ENCODE results near the gene LITAF.
A peak's percentile ranks its signal among the peaks of the same experiment; 100 is the strongest.

Gene LITAF

DNA sequence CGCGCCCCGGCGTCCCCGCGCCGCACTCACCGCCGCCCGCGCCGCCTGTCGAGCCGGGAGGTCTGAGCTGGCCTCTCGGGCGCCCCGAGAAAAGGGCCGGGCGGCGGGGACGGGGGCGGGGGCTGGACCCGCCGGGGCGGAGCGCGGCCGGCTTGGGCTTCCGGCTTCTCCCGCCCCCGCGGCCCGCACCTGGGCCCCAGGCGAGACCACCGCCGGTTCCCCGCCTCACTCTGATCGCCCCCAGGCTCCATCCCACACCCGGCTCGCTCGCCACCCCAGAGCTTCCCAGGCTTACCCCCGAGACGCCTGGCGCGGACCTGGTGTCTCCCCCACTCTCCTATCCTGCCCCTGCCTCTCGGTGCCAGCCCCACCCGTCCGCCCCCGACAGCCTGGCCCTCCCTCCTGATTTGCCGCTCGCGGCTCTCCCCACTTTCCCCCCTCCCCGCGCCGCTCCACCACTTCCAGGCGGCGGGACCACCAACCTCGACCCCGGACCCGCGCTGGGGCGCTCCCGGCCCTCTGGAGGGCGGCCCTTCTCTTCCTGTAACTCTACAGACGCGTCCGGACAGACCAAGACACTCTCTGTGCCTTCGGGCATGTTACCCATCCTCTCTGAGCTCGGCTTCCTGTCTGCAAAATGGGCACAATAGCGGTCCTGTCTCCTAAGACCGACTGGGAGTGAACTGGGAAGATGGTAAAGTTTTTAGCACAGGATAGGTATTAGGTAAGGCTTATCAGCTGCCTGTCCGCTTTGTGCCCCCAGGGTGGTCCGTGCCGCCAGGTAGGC lies at the start of gene LITAF:
Gene LITAF (minus strand): TSS at position 64 of the 787 bp plus-strand sequence. CDS start 30,189 bp downstream, outside the sequence.
- DNase-seq (ENCODE audit: low read depth), result peak; percentile 45

GRCh38 chr16:11636172-11636721 lies 49.5 kb upstream of the LITAF start:
- DNase-seq (ENCODE audit: low read depth), result no peak

DNA sequence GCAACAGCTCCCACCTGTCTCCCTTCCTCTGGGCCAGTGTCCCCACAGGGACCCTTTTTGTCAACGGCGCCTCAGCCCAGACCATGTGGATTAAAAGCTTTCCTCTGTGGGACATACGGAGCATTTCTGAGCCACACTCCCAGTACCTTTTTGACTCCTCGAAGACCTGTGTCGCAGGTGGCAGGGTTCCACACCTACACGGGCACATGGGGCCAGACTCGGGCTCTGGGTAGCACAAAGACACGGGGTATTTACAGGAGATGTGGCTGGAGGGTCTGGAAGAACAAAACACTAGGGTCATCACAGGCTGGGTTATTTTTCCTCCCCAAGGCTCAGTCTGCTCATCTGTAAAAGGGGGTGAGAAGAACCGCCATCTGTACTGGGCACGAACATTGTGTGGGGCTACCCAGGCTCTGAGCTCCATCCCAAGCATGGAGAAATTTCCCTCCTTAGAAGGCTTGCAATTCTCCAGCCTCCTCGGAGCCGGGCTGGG lies 49.0 kb upstream of the LITAF start:
- no peak for DNase-seq (ENCODE audit: low read depth)

DNA sequence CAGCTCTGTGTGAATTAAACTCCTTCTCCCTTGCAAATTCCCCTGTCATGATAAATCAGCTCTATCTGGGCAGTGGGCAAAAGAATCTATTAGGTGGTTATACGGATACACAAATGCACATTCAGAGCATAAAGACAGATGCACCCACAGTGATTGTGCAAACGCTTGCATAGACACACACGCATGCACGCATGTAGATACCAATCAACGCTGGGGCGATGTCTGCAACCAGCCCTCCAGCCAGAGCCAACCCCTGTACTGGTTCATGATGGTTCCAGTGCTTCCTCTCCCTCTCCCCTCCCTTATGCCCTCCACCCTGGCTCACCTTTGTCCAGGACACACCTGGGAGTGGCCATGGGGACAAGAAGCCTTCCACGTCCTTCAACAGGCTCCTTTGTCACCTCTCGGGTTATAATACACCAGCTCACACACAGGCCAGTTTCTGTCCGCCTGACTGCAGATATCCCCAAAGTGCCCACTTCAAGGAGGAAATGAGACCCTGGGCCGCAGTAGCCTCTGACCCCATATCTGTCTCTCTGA lies 48.5 kb upstream of the LITAF start:
- no peak for DNase-seq (ENCODE audit: low read depth)

GRCh38 chr16:11634312-11634711 lies 47.6 kb upstream of the LITAF start:
- no peak for DNase-seq (ENCODE audit: low read depth)

GRCh38 chr16:11633113-11633512 lies 46.4 kb upstream of the LITAF start:
- no peak for DNase-seq (ENCODE audit: low read depth)

GRCh38 chr16:11632455-11632939 lies 45.8 kb upstream of the LITAF start:
- no peak for DNase-seq (ENCODE audit: low read depth)

- DNase-seq (ENCODE audit: low read depth), result no peak
These were observed 44.5 kb upstream of the LITAF start for GRCh38 chr16:11631214-11631613.

GRCh38 chr16:11630768-11631056 lies 44.0 kb upstream of the LITAF start:
- DNase-seq (ENCODE audit: low read depth), result no peak

DNA sequence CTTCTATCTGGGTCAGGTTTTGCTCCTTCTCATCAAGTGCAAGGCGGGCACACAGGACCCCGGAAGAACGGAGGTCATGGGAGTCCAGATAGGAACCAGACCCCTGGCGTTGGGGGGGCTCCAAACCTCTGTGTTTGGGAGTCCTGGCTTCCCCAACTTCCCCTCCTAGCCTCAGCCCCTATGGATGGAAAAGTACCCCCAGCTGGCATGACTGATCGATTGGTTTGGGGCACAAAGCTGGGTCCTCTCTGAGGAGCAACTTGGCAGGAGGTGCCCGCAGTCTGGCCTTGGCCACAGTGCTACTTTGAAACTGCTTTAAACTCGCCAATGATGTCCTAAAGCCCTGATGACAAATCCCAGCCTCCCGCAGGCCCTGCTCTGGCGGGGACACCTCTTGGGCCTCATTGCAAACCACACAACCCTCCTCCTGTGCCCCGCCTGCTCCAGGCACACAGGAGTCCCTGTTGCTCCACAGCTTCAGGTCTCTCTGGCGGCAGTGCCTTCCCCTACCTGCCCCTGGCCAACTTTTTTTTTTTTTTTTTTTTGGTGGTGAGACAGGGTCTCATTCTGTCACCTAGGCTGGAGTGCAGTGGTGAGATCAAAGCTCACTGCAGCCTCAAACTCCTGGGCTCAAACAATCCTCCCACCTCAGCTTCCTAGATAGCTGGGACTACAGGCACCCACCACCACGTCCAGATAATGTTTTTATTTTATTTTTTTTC lies 43.5 kb upstream of the LITAF start:
- DNase-seq (ENCODE audit: low read depth), result no peak

DNA sequence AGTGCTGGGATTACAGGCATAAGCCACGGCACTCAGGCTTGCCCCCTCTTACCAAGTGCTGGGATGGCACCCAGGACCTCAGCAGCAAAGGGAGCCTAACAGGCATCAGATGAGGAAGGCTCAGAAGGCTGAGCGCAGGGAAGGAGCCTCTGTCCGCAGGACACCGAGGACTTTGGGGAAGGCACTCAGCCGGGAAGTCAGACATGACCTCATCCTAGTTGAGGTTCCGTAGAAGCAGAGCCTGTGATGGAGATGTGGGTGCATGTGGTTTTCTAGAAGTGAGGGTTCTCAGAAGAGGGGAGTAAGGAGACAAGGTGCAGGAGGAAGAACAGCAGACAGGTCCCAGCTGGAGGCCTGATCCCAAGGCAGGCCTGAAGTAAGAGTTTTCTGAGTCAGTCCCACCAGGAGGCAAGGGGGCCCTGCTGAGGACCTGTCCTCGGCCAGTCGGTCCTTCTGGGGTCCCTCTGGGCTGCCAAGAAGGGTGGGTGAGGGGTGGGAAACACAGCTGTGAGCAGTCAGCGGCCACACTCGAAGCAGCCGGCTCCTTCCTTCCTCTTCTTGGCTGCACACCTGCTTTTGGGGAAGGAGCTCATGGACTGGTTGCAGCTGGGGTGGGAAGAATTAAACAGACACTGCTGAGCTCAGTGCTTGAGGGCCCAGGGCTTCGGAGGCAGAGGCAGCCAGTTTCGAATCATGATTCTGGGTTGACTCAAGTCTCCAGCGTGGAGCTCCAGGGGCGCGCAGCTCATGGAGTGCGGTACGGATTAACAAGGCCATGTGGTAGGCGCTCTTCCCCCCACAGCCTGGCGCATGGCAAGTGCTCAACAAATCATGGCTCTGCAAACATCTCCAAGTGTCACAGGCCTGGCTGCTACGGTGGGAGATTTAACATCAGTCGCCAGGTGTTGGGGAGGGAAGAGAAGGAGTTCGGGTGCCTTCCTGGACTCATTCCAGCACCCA lies 42.6 kb upstream of the LITAF start:
- no peak for DNase-seq (ENCODE audit: low read depth)

DNA sequence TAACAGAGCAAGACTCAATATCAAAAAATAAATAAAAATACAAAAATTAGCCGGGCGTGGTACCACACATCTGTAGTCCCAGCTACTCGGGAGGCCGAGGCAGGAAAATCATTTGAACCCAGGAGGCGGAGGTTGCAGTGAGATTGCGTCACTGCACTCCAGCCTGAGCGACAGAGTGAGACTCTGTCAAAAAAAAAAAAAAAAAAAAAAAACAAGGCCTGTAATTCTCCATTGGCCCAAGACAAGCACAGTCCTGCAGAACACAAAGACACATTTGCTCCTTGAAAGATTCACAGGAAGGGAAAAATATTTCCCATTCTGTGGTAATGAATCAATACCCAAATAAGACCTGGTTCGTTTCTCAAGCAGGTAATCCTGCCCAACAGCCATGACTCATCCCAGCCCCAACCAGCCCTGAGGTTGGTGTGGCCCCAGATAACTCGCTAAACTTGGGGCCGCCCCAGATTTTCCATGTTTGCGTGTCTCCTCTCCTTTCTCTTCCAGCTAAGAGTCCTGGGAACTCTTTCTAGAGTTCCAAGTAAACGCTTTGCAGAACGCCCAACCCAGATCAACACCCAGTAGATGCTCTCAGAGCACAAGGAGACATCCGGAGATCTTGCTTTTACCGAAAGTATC lies 41.2 kb upstream of the LITAF start:
- DNase-seq (ENCODE audit: low read depth), result no peak

GRCh38 chr16:11627292-11627663 lies 40.6 kb upstream of the LITAF start:
- no peak for DNase-seq (ENCODE audit: low read depth)

GRCh38 chr16:11626657-11627291 lies 40.1 kb upstream of the LITAF start:
- DNase-seq (ENCODE audit: low read depth), result no peak

DNA sequence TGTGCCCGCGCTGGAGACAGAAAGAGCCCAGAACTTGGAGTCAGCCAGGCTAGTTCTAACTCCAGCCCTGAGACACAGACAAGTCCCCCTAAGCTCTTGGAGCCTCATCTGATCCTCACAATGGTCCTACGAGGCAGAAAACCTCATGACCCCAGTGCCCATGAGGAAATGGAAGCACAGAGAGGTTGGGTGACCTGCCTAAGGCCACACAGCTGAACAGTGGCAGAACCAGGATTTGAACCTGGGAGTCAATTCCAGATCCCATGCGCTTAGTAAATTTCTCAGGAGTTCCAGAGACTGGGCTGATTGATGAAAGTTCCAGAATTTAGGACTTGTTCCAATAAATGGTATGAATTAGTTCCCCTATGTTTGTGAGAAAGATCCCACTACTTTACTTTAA lies 39.0 kb upstream of the LITAF start:
- no peak for DNase-seq (ENCODE audit: low read depth)

GRCh38 chr16:11624636-11625607 lies 38.2 kb upstream of the LITAF start:
- DNase-seq (ENCODE audit: low read depth), result no peak

GRCh38 chr16:11624205-11624604 lies 37.5 kb upstream of the LITAF start:
- DNase-seq (ENCODE audit: low read depth), result no peak

DNA sequence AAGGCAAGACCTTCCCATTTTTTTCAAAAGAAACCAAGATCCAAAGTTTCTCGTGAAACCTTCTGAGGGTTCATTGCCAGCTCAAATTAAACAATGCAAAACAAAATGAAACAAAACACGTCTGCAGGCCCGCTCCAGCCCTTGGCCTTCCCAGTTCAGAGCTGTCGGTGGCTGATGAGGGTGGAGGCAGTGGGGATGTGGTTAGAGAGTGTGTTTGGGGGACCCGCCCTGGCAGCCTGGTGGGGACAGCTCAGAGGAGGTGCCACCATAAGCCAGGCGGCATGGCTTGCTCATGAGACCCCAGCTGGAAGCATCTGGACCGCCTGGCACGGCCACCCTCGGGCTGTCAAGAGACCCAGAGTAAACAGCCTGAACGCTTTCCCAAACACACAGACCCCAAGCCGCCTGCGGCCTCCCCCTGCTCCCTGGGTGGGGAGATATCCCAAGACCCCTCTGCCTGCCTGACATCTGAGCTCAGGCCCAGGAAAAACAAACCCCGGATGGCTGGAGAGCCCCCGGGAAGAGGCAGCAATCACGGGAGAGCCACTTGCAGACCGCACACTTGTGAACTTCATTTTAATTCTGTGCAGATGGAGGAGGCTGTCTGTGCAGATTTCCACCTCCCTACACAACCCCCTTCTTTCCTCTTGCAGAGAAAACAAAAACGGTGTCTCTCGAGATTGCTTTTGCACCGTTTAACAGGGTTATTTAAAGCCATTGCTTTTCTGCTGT lies 35.4 kb upstream of the LITAF start:
- peak; percentile 7 for DNase-seq (ENCODE audit: low read depth)

GRCh38 chr16:11621539-11621919 lies 34.8 kb upstream of the LITAF start:
- no peak for DNase-seq (ENCODE audit: low read depth)

All from activated T-helper 9 cell treated with anti-CD3 and anti-CD28 coated beads, Interleukin-2, amount 50 U/mL, for 16 hours (primary cell).